GM12878 (cell line): Measurements from ENCODE around the gene SIRT2. TPM values are rescaled to one million over a fixed set of nuclear protein-coding genes. Genes with fewer than 3 reads are reported as not detected.

Experiments
- ATAC-seq: fragments of 200-7000 bp; cut with Tn5 transposase; 3 replicates; pipeline ENCODE4 v1.9.1; 2020; ENCODE audit warnings: mild to moderate bottlenecking, moderate library complexity
- BruUV-seq: library from RNA; stranded (reverse); fragments of 400-500 nt; replicated peaks from 2 replicates; lab custom pipeline; 2021; lab: Mats Ljungman, UMichigan
- CTCF ChIA-PET: fragments of 300-600 bp; sonication (Branson Sonifier 250); formaldehyde crosslinking; extraction: SDS; loops from one replicate; lab custom pipeline; 2021; ENCODE audit warnings: inconsistent platforms; lab: Yijun Ruan, JAX
- POLR2A ChIA-PET: fragments of 350-600 bp; formaldehyde crosslinking; extraction: SDS; loops from one replicate; lab custom pipeline; 2021; ENCODE audit warnings: inconsistent platforms; lab: Charles Lee
- RAD21 ChIA-PET: fragments of 300-600 bp; sonication (Branson Sonifier 250); formaldehyde crosslinking; loops from one replicate; lab custom pipeline; 2023; ENCODE audit warnings: antibody characterized with exemption; ENCODE audit not compliant: unreplicated experiment; lab: Charles Lee
- SMC1A ChIA-PET: fragments of 300-600 bp; sonication (Branson Sonifier 250); formaldehyde crosslinking; loops from one replicate; lab custom pipeline; 2023; ENCODE audit not compliant: unreplicated experiment, uncharacterized antibody; lab: Charles Lee
- DNase-seq: peaks from one replicate; pipeline ENCODE4 v3.0.0-alpha.2; 2011; ENCODE audit warnings: low read depth, low spot score
- FAIRE-seq: peaks from 3 replicates; lab custom pipeline; 2011; peaks lifted over from hg19 to GRCh38; lab: Jason Lieb, UNC
- H2AFZ ChIP-seq: 2 replicates; pipeline ENCODE4 v1.6.0; 2011; ENCODE audit warnings: low read depth, low read length, control low read depth; ENCODE audit not compliant: control insufficient read depth
- H3K27ac ChIP-seq: 2 replicates; pipeline ENCODE4 v1.5.1; 2011; ENCODE audit warnings: control low read depth; ENCODE audit not compliant: control insufficient read depth, insufficient read depth
- H3K27me3 ChIP-seq, 2 experiments: replicated peaks in 1 of 2; 2 replicates each; pipeline versions ENCODE4 v1.6.0 to v1.6.1; 2011; ENCODE audit warnings: low read length in 1 of 2; ENCODE audit not compliant: control insufficient read depth in 2 of 2, insufficient read depth in 2 of 2
- H3K36me3 ChIP-seq, 2 experiments: 2 replicates each; pipeline ENCODE4 v1.5.1; 2011; ENCODE audit warnings: low read length in 1 of 2; ENCODE audit not compliant: control insufficient read depth in 2 of 2, insufficient read depth in 2 of 2
- H3K4me1 ChIP-seq: 2 replicates; pipeline ENCODE4 v1.6.1; 2011; ENCODE audit warnings: mild to moderate bottlenecking, low read length, moderate library complexity, mixed read lengths; ENCODE audit not compliant: control insufficient read depth, insufficient read depth
- H3K4me2 ChIP-seq: 2 replicates; pipeline ENCODE4 v1.6.0; 2011; ENCODE audit warnings: control low read depth; ENCODE audit not compliant: control insufficient read depth, insufficient read depth
- H3K4me3 ChIP-seq: fragments of 200-600 bp; sonication (generic); 2 replicates; pipeline ENCODE4 v1.5.1; 2016
- H3K79me2 ChIP-seq: 2 replicates; pipeline ENCODE4 v1.6.0; 2011; ENCODE audit warnings: low read length; ENCODE audit not compliant: control insufficient read depth, insufficient read depth
- H3K9ac ChIP-seq: 2 replicates; pipeline ENCODE4 v1.8.0; 2011; ENCODE audit warnings: low read length, control low read depth, mixed read lengths; ENCODE audit not compliant: control insufficient read depth, insufficient read depth
- H3K9me3 ChIP-seq: replicated peaks from 3 replicates; pipeline ENCODE4 v1.5.1; 2011; ENCODE audit warnings: mild to moderate bottlenecking, low read length; ENCODE audit not compliant: control insufficient read depth, insufficient read depth
- H4K20me1 ChIP-seq: 2 replicates; pipeline ENCODE4 v1.6.0; 2011; ENCODE audit not compliant: control insufficient read depth, insufficient read depth
- BHLHE40 ChIP-seq, 2 experiments: fragments of 450-650 bp in 1 of 2; IDR thresholded peaks; 2 replicates each; pipeline ENCODE4 v1.6.1; 2011 to 2017; ENCODE audit warnings: low read depth in 2 of 2, borderline replicate concordance in 1 of 2, improper control_type of control experiment in 1 of 2, low read length in 1 of 2, mild to moderate bottlenecking in 1 of 2
- GATAD2B ChIP-seq: fragments of 450-650 bp; conservative IDR thresholded peaks from 2 replicates; pipeline ENCODE4 v1.6.1; 2017; ENCODE audit warnings: low read depth, mild to moderate bottlenecking, moderate library complexity
- HDAC6 ChIP-seq: fragments of 200-600 bp; sonication (generic); IDR thresholded peaks from one replicate; pipeline ENCODE4 v1.8.0; 2017; ENCODE audit warnings: antibody characterized with exemption; ENCODE audit not compliant: unreplicated experiment
- IKZF1 ChIP-seq: fragments of 450-650 bp; conservative IDR thresholded peaks from 2 replicates; pipeline ENCODE4 v1.6.1; 2017; ENCODE audit warnings: antibody characterized with exemption, mild to moderate bottlenecking
- NR2F1 ChIP-seq: fragments of 450-650 bp; conservative IDR thresholded peaks from 2 replicates; pipeline ENCODE4 v1.6.1; 2017; ENCODE audit warnings: mild to moderate bottlenecking
- PAX5 ChIP-seq: IDR thresholded peaks from 2 replicates; pipeline ENCODE4 v1.6.1; 2011; ENCODE audit warnings: low read depth, low read length, borderline replicate concordance
- RAD51 ChIP-seq: fragments of 450-650 bp; IDR thresholded peaks from 2 replicates; pipeline ENCODE4 v1.6.1; 2016; ENCODE audit warnings: moderate library complexity, mild to moderate bottlenecking, inconsistent platforms
- SPI1 ChIP-seq: IDR thresholded peaks from 2 replicates; pipeline ENCODE4 v1.6.1; 2011; ENCODE audit warnings: low read depth, mild to moderate bottlenecking, low read length, moderate library complexity, borderline replicate concordance; ENCODE audit not compliant: insufficient read depth
- TCF7 ChIP-seq: IDR thresholded peaks from 2 replicates; pipeline ENCODE4 v1.6.1; 2014; ENCODE audit warnings: antibody characterized with exemption, borderline replicate concordance
- WGBS: methylation state at CpG from one replicate; pipeline ENCODE4 v1.1.6; 2016; ENCODE audit warnings: low lambda C conversion rate; ENCODE audit not compliant: insufficient replicate concordance, insufficient coverage; ENCODE audit errors: missing lambda C conversion rate; 5-methylcytosine and 5-hydroxymethylcytosine counted together
- in situ Hi-C: fragments of 300-500 bp; cut with MboI; formaldehyde crosslinking; loops from 9 replicates; pipeline ENCODE4 v1.14.3; 2018; ENCODE audit warnings: mixed read lengths
- intact Hi-C: fragments of 100-400 bp; cut with micrococcal nuclease; formaldehyde crosslinking; loops from one replicate; pipeline ENCODE4 v1.14.2; 2022; ENCODE audit not compliant: unreplicated experiment
- polyA plus RNA-seq, 11 experiments: library from polyadenylated mRNA; depleted of rRNA in 4 of 11; unstranded in 6 of 11; stranded (reverse) in 5 of 11; fragments of >200 nt; fragmentation: Nextera tagmentation in 4 of 11; fragmentation: Illumina TruSeq in 1 of 11; extraction: Ambion mirVana in 4 of 11; extraction: Trizol in 1 of 11; gene quantifications; 1 replicate in 1 of 11; 2 replicates in 10 of 11; pipeline versions ENCODE4 v1.2.1 to v1.2.3, GENCODE V29; 2011 to 2016; ENCODE audit warnings: inconsistent platforms in 2 of 11, missing spikeins in 2 of 11, low read depth in 1 of 11
- total RNA-seq, 4 experiments: library from RNA; depleted of rRNA in 3 of 4; stranded (reverse); fragments of >200 nt in 3 of 4; fragmentation: Illumina TruSeq in 1 of 4; extraction: Trizol in 1 of 4; gene quantifications; 2 replicates each; pipeline versions ENCODE4 v1.2.1 to v1.2.3, GENCODE V29; 2013 to 2021
- TF ChIP-seq, protein P1 (sequence below): fragments of 450-650 bp; IDR thresholded peaks from 2 replicates; pipeline ENCODE4 v1.6.1; 2014; ENCODE audit warnings: mild to moderate bottlenecking
- TF ChIP-seq, protein P2 (sequence below): IDR thresholded peaks from 2 replicates; pipeline ENCODE4 v1.6.1; 2012; ENCODE audit warnings: low read depth, low read length, improper control_type of control experiment
- TF ChIP-seq, protein P3 (sequence below): IDR thresholded peaks from 2 replicates; pipeline ENCODE4 v1.6.1; 2012; ENCODE audit warnings: low read depth, low read length, improper control_type of control experiment
- TF ChIP-seq, protein P4 (sequence below): fragments of 450-650 bp; IDR thresholded peaks from 2 replicates; pipeline ENCODE4 v1.6.1; 2017; ENCODE audit warnings: mild to moderate bottlenecking

The SIRT2 gene
- total and polyA plus RNA-seq, 10 of the 15 experiments (the other 5 are each of a cell fraction or from before 2014, with no cell fraction given): 1.4 to 38.7 (median 24.1) TPM

DNA sequence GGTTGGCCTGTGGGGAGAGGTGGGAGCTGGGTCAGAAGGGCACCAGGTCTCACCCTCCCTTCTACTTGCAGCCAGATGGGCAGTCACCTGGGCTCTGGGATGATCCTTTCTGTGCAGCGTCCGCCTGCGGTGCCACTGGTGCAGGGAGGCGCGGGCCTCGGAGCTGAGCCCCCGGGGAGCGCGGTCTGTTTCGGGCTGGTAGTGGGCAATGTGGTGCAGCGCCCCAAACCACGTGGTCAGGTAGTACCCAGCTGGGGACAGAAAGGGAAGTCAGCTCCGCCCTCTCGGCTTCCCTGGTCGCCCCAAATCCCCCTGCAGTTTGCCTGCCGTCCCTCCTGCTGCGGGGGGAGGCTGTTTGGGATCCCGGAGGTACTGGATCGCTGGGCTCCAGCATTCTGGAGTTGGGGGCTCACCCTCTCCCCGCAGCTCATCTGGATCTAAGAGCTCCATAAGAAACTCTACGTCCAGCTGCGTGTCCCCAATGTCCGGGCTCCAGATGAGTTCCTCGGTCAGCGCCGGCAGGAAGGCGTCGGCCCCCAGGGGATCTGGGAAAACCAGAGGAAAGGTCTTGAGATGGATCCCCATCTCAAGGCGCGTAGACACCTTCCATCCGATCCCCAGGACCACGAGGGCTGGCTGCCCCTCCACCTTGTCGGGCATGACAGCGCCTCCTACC is 30.1 kb downstream of the SIRT2 start (continued):
- TF ChIP-seq, protein P1, sequence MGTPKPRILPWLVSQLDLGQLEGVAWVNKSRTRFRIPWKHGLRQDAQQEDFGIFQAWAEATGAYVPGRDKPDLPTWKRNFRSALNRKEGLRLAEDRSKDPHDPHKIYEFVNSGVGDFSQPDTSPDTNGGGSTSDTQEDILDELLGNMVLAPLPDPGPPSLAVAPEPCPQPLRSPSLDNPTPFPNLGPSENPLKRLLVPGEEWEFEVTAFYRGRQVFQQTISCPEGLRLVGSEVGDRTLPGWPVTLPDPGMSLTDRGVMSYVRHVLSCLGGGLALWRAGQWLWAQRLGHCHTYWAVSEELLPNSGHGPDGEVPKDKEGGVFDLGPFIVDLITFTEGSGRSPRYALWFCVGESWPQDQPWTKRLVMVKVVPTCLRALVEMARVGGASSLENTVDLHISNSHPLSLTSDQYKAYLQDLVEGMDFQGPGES: no peak
- TF ChIP-seq IKZF1 (peak; percentile 60; the same call in 1 of the 2 replicates), BHLHE40 (IDR thresholded peaks at IDR 0.05; ENCODE audit: borderline replicate concordance in 1 of 2, low read depth in 2 of 2, low read length in 1 of 2) (0 out of 4 replicates have a peak, but pooled peaks of 1 of the 2 experiments have one; percentile 31), SPI1 (peak; percentile 25; the same call in 1 of the 2 replicates), RAD51 (peak; percentile 68; the same call in 1 of the 2 replicates), GATAD2B (0 out of 2 replicates have a peak, but pooled peaks have one; percentile 26), NR2F1 (peak; percentile 68)

DNA sequence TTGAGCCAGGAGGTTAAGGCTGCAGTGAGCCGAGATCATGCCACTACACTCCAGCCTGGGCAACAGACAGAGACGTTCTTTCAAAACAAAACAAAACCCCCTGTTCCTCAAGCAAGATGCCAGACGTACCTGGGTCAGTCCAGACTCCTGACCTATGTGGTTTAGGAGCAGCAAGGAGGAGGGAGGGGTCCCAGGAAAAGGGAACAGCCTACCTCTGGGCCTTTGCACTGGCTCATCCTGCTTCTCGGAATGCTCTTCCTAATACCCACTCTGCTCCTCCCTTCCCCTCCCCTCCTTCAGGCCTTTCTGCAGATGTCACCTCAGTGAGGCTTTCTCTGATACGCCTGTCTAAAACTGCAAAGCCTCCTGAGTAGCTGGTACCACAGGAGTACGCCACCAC is 30.9 kb downstream of the SIRT2 start:
- H3K9ac ChIP-seq: no peak overlapping the region
- H2AFZ ChIP-seq: no peak overlapping the region
- no peak for TF ChIP-seq PAX5
- TF ChIP-seq, protein P2, sequence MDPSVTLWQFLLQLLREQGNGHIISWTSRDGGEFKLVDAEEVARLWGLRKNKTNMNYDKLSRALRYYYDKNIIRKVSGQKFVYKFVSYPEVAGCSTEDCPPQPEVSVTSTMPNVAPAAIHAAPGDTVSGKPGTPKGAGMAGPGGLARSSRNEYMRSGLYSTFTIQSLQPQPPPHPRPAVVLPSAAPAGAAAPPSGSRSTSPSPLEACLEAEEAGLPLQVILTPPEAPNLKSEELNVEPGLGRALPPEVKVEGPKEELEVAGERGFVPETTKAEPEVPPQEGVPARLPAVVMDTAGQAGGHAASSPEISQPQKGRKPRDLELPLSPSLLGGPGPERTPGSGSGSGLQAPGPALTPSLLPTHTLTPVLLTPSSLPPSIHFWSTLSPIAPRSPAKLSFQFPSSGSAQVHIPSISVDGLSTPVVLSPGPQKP: no peak
- TF ChIP-seq, protein P3, sequence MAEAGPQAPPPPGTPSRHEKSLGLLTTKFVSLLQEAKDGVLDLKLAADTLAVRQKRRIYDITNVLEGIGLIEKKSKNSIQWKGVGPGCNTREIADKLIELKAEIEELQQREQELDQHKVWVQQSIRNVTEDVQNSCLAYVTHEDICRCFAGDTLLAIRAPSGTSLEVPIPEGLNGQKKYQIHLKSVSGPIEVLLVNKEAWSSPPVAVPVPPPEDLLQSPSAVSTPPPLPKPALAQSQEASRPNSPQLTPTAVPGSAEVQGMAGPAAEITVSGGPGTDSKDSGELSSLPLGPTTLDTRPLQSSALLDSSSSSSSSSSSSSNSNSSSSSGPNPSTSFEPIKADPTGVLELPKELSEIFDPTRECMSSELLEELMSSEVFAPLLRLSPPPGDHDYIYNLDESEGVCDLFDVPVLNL: no peak
- no peak for TF ChIP-seq HDAC6
- TF ChIP-seq TCF7: no peak
- TF ChIP-seq, protein P4, sequence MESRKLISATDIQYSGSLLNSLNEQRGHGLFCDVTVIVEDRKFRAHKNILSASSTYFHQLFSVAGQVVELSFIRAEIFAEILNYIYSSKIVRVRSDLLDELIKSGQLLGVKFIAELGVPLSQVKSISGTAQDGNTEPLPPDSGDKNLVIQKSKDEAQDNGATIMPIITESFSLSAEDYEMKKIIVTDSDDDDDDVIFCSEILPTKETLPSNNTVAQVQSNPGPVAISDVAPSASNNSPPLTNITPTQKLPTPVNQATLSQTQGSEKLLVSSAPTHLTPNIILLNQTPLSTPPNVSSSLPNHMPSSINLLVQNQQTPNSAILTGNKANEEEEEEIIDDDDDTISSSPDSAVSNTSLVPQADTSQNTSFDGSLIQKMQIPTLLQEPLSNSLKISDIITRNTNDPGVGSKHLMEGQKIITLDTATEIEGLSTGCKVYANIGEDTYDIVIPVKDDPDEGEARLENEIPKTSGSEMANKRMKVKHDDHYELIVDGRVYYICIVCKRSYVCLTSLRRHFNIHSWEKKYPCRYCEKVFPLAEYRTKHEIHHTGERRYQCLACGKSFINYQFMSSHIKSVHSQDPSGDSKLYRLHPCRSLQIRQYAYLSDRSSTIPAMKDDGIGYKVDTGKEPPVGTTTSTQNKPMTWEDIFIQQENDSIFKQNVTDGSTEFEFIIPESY: no peak
- TF ChIP-seq GATAD2B: no peak
- TF ChIP-seq, all 136 proteins: peak for 0
- Histone ChIP-seq H3K79me2 (no peaks in the 10 kb centered on the region), H3K4me2 (peak overlapping the region; percentile 96), H3K27ac (no peak overlapping the region), H3K36me3 (peaks cover 0 to 4% of the 10 kb centered on the region in 2 experiments; a peak in 1 of 4 replicates), H3K27me3 (no peaks in the 10 kb centered on the region), H3K4me3 (no peak overlapping the region), H3K9me3 (no peaks in the 10 kb centered on the region), H3K4me1 (peaks cover 32% of the 10 kb centered on the region), H4K20me1 (no peaks in the 10 kb centered on the region)
- DNase-seq: no peak
- no peak for FAIRE-seq
- CTCF ChIA-PET: interaction anchor here (0.8 to 2.5 kb wide), 18 partner anchors 8 to 466 kb away, joined by 3 to 17 read pairs (median 6); partner anchors contain the start of genes ECH1, FAM98C, MRPS12 and RINL
- WGBS: 96% methylated on average over 6 of the region's 6 CpGs
- in situ Hi-C loops (loop anchor here (5.0 kb wide), 1 partner anchor 316 kb away; no protein-coding TSS in a partner anchor), intact Hi-C loops (loop anchor here (5.0 kb wide), 1 partner anchor 64 kb away; the partner anchor contains the start of genes MRPS12 and SARS2)
- POLR2A ChIA-PET: interaction anchor here (0.6 to 9.7 kb wide), 10 partner anchors 8 to 1221 kb away, joined by 3 to 144 read pairs (median 11); partner anchors contain the start of genes ECH1, NFKBIB, PSMD8 and RINL
- ATAC-seq: no peak
- TSS peak; percentile 73 for BruUV-seq
- SMC1A ChIA-PET: interaction anchor here (0.8 to 4.6 kb wide), 15 partner anchors 8 to 466 kb away, joined by 3 to 39 read pairs (median 5); partner anchors contain the start of genes ECH1, FAM98C and RINL
- RAD21 ChIA-PET: interaction anchor here (0.7 to 4.3 kb wide), 18 partner anchors 8 to 466 kb away, joined by 3 to 34 read pairs (median 6); partner anchors contain the start of genes ACTN4, ECH1, FAM98C and HNRNPL
